GM10248 (cell line): Measurements from ENCODE around the gene MAPK10.

Experiments
- CTCF ChIA-PET: fragments of 300-600 bp; sonication (Branson Sonifier 250); formaldehyde crosslinking; extraction: SDS; loops from one replicate; lab custom pipeline; 2021; ENCODE audit warnings: antibody characterized with exemption; lab: Yijun Ruan, JAX
- POLR2A ChIA-PET: fragments of 350-650 bp; sonication (Branson Sonifier 250); formaldehyde crosslinking; extraction: SDS; loops from one replicate; lab custom pipeline; 2020; ENCODE audit warnings: antibody characterized with exemption; lab: Yijun Ruan, JAX
- DNase-seq: peaks from one replicate; pipeline ENCODE4 v3.0.0; 2012; ENCODE audit errors: extremely low spot score
- CTCF ChIP-seq: IDR thresholded peaks from 2 replicates; pipeline ENCODE4 v1.5.1; 2012; ENCODE audit warnings: mild to moderate bottlenecking, low read depth; ENCODE audit errors: extremely low read depth, missing control alignments, control extremely low read depth

The MAPK10 gene

GRCh38 chr4:86233090-86233489 lies 126.8 kb downstream of the MAPK10 start:
- ChIA-PET CTCF (no interaction called here), POLR2A (no interaction called here)
- TF ChIP-seq CTCF = no peak

GRCh38 chr4:86223472-86223871 lies 136.4 kb downstream of the MAPK10 start:
- no peak for TF ChIP-seq CTCF
- DNase-seq = no peak

More at GRCh38 chr4:86233090-86233489, 126.8 kb downstream of the MAPK10 start:
- DNase-seq = no peak

GRCh38 chr4:86221002-86221401 lies 138.9 kb downstream of the MAPK10 start:
- CTCF ChIA-PET = no interaction called here
- POLR2A ChIA-PET = no interaction called here
- TF ChIP-seq CTCF = no peak
- DNase-seq = no peak

More at GRCh38 chr4:86223472-86223871, 136.4 kb downstream of the MAPK10 start:
- CTCF ChIA-PET = no interaction called here
- POLR2A ChIA-PET = no interaction called here

- ChIA-PET CTCF (interaction anchor here (0.8 kb wide), 1 partner anchor 17 kb away, joined by 3 read pairs; no protein-coding TSS in a partner anchor), POLR2A (no interaction called here)
- DNase-seq = no peak
- no peak for TF ChIP-seq CTCF
These were observed 139.7 kb downstream of the MAPK10 start for GRCh38 chr4:86220121-86220520.

GRCh38 chr4:86218746-86219473 lies 140.9 kb downstream of the MAPK10 start:
- ChIA-PET POLR2A (no interaction called here), CTCF (no interaction called here)
- no peak for DNase-seq
- TF ChIP-seq CTCF = no peak

- TF ChIP-seq CTCF = no peak
- ChIA-PET POLR2A (no interaction called here), CTCF (interaction anchor here (1.0 kb wide), 1 partner anchor 17 kb away, joined by 3 read pairs; no protein-coding TSS in a partner anchor)
- DNase-seq = no peak
These were observed 156.7 kb downstream of the MAPK10 start for GRCh38 chr4:86203176-86203575.
